Astrocyte (in vitro differentiated cells and primary cell): ENCODE data around the gene PLEKHA1. TPM values are rescaled to one million over a fixed set of nuclear protein-coding genes. Genes with fewer than 3 reads are reported as not detected.

Experiments
- DNase-seq: peaks from one replicate; pipeline ENCODE4 v3.0.0-alpha.2; 2010; ENCODE audit warnings: low read depth
- FAIRE-seq: peaks from 2 replicates; lab custom pipeline; 2011; peaks lifted over from hg19 to GRCh38; lab: Jason Lieb, UNC
- H2AFZ ChIP-seq: 2 replicates; pipeline ENCODE4 v1.6.0; 2012; ENCODE audit warnings: low read depth, low read length, inconsistent platforms
- H3K27ac ChIP-seq: 2 replicates; pipeline ENCODE4 v1.5.1; 2011; ENCODE audit warnings: low read depth, low read length, inconsistent platforms
- H3K27me3 ChIP-seq: 2 replicates; pipeline ENCODE4 v1.6.0; 2011; ENCODE audit warnings: low read length, inconsistent platforms; ENCODE audit not compliant: insufficient read depth
- H3K36me3 ChIP-seq: 2 replicates; pipeline ENCODE4 v1.5.1; 2011; ENCODE audit warnings: low read length, inconsistent platforms; ENCODE audit not compliant: insufficient read depth
- H3K4me1 ChIP-seq: 2 replicates; pipeline ENCODE4 v1.5.1; 2011; ENCODE audit warnings: low read length, inconsistent platforms; ENCODE audit not compliant: insufficient read depth
- H3K4me2 ChIP-seq: 2 replicates; pipeline ENCODE4 v1.6.0; 2012; ENCODE audit warnings: low read length, inconsistent platforms
- H3K4me3 ChIP-seq: 2 replicates; pipeline ENCODE4 v1.5.1; 2011; ENCODE audit warnings: low read depth, mild to moderate bottlenecking, low read length, inconsistent platforms; ENCODE audit not compliant: insufficient read depth
- H3K79me2 ChIP-seq: 2 replicates; pipeline ENCODE4 v1.6.0; 2012; ENCODE audit warnings: mild to moderate bottlenecking, low read length, inconsistent platforms; ENCODE audit not compliant: insufficient read depth
- H3K9ac ChIP-seq: 2 replicates; pipeline ENCODE4 v1.6.0; 2012; ENCODE audit warnings: mild to moderate bottlenecking, low read length, inconsistent platforms
- H3K9me3 ChIP-seq: 2 replicates; pipeline ENCODE4 v1.5.1; 2012; ENCODE audit warnings: low read depth, mild to moderate bottlenecking, low read length, inconsistent platforms; ENCODE audit not compliant: insufficient read depth
- H4K20me1 ChIP-seq: 2 replicates; pipeline ENCODE4 v1.6.0; 2012; ENCODE audit warnings: low read length, inconsistent platforms; ENCODE audit not compliant: insufficient read depth
- H3K27ac Mint-ChIP-seq: one replicate; pipeline ENCODE4 v1.8.0; 2021; ENCODE audit warnings: mild to moderate bottlenecking, mixed read lengths; ENCODE audit not compliant: unreplicated experiment
- H3K27me3 Mint-ChIP-seq: one replicate; pipeline ENCODE4 v1.8.0; 2021; ENCODE audit warnings: low read depth, mixed read lengths; ENCODE audit not compliant: unreplicated experiment
- H3K36me3 Mint-ChIP-seq: one replicate; pipeline ENCODE4 v1.8.0; 2021; ENCODE audit warnings: low read depth, mixed read lengths; ENCODE audit not compliant: unreplicated experiment
- H3K4me1 Mint-ChIP-seq: one replicate; pipeline ENCODE4 v1.8.0; 2021; ENCODE audit warnings: low read depth, mixed read lengths; ENCODE audit not compliant: unreplicated experiment
- H3K4me3 Mint-ChIP-seq: one replicate; pipeline ENCODE4 v1.8.0; 2021; ENCODE audit warnings: mild to moderate bottlenecking, moderate library complexity, mixed read lengths; ENCODE audit not compliant: unreplicated experiment
- H3K9me3 Mint-ChIP-seq: one replicate; pipeline ENCODE4 v1.8.0; 2021; ENCODE audit warnings: mild to moderate bottlenecking, mixed read lengths; ENCODE audit not compliant: unreplicated experiment
- CTCF ChIP-seq: IDR thresholded peaks from 2 replicates; pipeline ENCODE4 v1.5.1; 2011; ENCODE audit warnings: low read depth, mild to moderate bottlenecking, inconsistent platforms, low read length, moderate library complexity; ENCODE audit not compliant: insufficient read depth
- EZH2 ChIP-seq: IDR thresholded peaks from 2 replicates; pipeline ENCODE4 v1.6.1; 2012; ENCODE audit warnings: mild to moderate bottlenecking, low read length, inconsistent platforms; ENCODE audit not compliant: insufficient read depth
- total RNA-seq: library from RNA; stranded (reverse); gene quantifications from 2 replicates; pipeline ENCODE4 v1.2.1, GENCODE V29; 2021

PLEKHA1 gene
- total RNA-seq, 1 donor from 2014 or later: 31.7 TPM

GRCh38 chr10:122407375-122408125 lies 33.0 kb downstream of the PLEKHA1 start:
- Mint-ChIP-seq H3K36me3 (peaks cover 6% of the 10 kb centered on the region), H3K27me3 (no peaks in the 10 kb centered on the region), H3K4me3 (no peak overlapping the region), H3K27ac (no peak overlapping the region), H3K9me3 (no peaks in the 10 kb centered on the region), H3K4me1 (peaks cover 1% of the 10 kb centered on the region)
- no peak overlapping the region for H3K27ac ChIP-seq
- FAIRE-seq (no peak), DNase-seq (peak; percentile 13)
- H3K79me2 ChIP-seq: no peaks in the 10 kb centered on the region
- no peak for TF ChIP-seq EZH2
- TF ChIP-seq CTCF: no peak
- no peak overlapping the region for H3K9ac ChIP-seq
- peaks cover 6% of the 10 kb centered on the region for H3K36me3 ChIP-seq
- H2AFZ ChIP-seq: no peak overlapping the region
- H3K4me2 ChIP-seq: no peak overlapping the region
- H3K4me1 ChIP-seq: no peaks in the 10 kb centered on the region
- no peaks in the 10 kb centered on the region for H3K27me3 ChIP-seq
- no peaks in the 10 kb centered on the region for H3K9me3 ChIP-seq
- no peak overlapping the region for H3K4me3 ChIP-seq
- no peaks in the 10 kb centered on the region for H4K20me1 ChIP-seq

- H3K4me2 ChIP-seq: no peak overlapping the region
- FAIRE-seq (no peak), DNase-seq (no peak)
- H2AFZ ChIP-seq: no peak overlapping the region
- no peak for TF ChIP-seq CTCF
- no peak for TF ChIP-seq EZH2
- H3K27ac ChIP-seq: no peak overlapping the region
- H3K9me3 ChIP-seq: no peaks in the 10 kb centered on the region
- H3K4me3 Mint-ChIP-seq: no peak overlapping the region
- H3K4me1 ChIP-seq: no peaks in the 10 kb centered on the region
- H3K36me3 ChIP-seq: no peaks in the 10 kb centered on the region
- H3K27me3 Mint-ChIP-seq: no peaks in the 10 kb centered on the region
- H3K4me3 ChIP-seq: no peak overlapping the region
- H3K27ac Mint-ChIP-seq: no peak overlapping the region
- H3K79me2 ChIP-seq: no peaks in the 10 kb centered on the region
- H3K27me3 ChIP-seq: no peaks in the 10 kb centered on the region
- H3K9me3 Mint-ChIP-seq: no peaks in the 10 kb centered on the region
- no peak overlapping the region for H3K9ac ChIP-seq
- no peaks in the 10 kb centered on the region for H4K20me1 ChIP-seq
- no peaks in the 10 kb centered on the region for H3K36me3 Mint-ChIP-seq
- no peaks in the 10 kb centered on the region for H3K4me1 Mint-ChIP-seq
Measured at GRCh38 chr10:122413327-122413726, 38.8 kb downstream of the PLEKHA1 start.

GRCh38 chr10:122417667-122418066 lies 43.2 kb downstream of the PLEKHA1 start:
- no peak overlapping the region for H3K9ac ChIP-seq
- no peaks in the 10 kb centered on the region for H4K20me1 ChIP-seq
- no peak overlapping the region for H3K4me3 Mint-ChIP-seq
- no peaks in the 10 kb centered on the region for H3K9me3 Mint-ChIP-seq
- H3K36me3 ChIP-seq: peaks cover 3% of the 10 kb centered on the region
- H3K4me1 ChIP-seq: peaks cover 3% of the 10 kb centered on the region
- H3K36me3 Mint-ChIP-seq: peaks cover 2% of the 10 kb centered on the region
- H2AFZ ChIP-seq: no peak overlapping the region
- H3K27ac Mint-ChIP-seq: no peak overlapping the region
- DNase-seq: peak; percentile 67
- no peaks in the 10 kb centered on the region for H3K27me3 ChIP-seq
- TF ChIP-seq CTCF (no peak), EZH2 (no peak)
- H3K4me3 ChIP-seq: no peak overlapping the region
- H3K4me2 ChIP-seq: no peak overlapping the region
- H3K27me3 Mint-ChIP-seq: no peaks in the 10 kb centered on the region
- no peaks in the 10 kb centered on the region for H3K79me2 ChIP-seq
- peak; percentile 20 for FAIRE-seq
- H3K4me1 Mint-ChIP-seq: peaks cover 6% of the 10 kb centered on the region
- H3K27ac ChIP-seq: no peak overlapping the region
- no peaks in the 10 kb centered on the region for H3K9me3 ChIP-seq
